HEK293 (cell line): ENCODE measurements around the gene NLRP2B.

Experiments used
- CTCF ChIA-PET: fragments of 350-600 bp; formaldehyde crosslinking; extraction: SDS; loops from one replicate; lab custom pipeline; 2021; ENCODE audit warnings: antibody characterized with exemption; lab: Yijun Ruan, JAX
- POLR2A ChIA-PET: fragments of 300-600 bp; formaldehyde crosslinking; extraction: SDS; loops from one replicate; lab custom pipeline; 2020; ENCODE audit warnings: antibody characterized with exemption, inconsistent platforms; lab: Yijun Ruan, JAX
- H3K27ac ChIP-seq: fragments of 200-500 bp; sonication (Bioruptor generic); 2 replicates; pipeline ENCODE4 v1.5.1; 2014; ENCODE audit warnings: low read depth, low read length, control low read depth, inconsistent platforms; ENCODE audit errors: extremely low read depth
- H3K36me3 ChIP-seq, 2 experiments: fragments of 200-500 bp in 1 of 2; sonication (Bioruptor generic) in 1 of 2; 1 replicate in 1 of 2; 2 replicates in 1 of 2; pipeline ENCODE4 v1.5.1; 2014 to 2017; ENCODE audit warnings: inconsistent platforms in 2 of 2, low read length in 2 of 2; ENCODE audit not compliant: control insufficient read depth in 2 of 2, insufficient read depth in 1 of 2
- H3K4me1 ChIP-seq: fragments of 200-500 bp; sonication (Bioruptor generic); 2 replicates; pipeline ENCODE4 v1.5.1; 2014; ENCODE audit warnings: mild to moderate bottlenecking, low read length, inconsistent platforms; ENCODE audit not compliant: control insufficient read depth, insufficient read depth
- H3K4me3 ChIP-seq: 2 replicates; pipeline ENCODE4 v1.5.1; 2011; ENCODE audit warnings: low read depth, mild to moderate bottlenecking, control low read depth, low read length, moderate library complexity
- H3K9me3 ChIP-seq: fragments of 200-500 bp; sonication (Bioruptor generic); 2 replicates; pipeline ENCODE4 v1.5.1; 2014; ENCODE audit warnings: low read depth, low read length, inconsistent platforms; ENCODE audit not compliant: control insufficient read depth, insufficient read depth
- HOXC10 ChIP-seq: sonication (generic); formaldehyde crosslinking; IDR thresholded peaks from 2 replicates; pipeline ENCODE4 v1.8.1; 2023; ENCODE audit warnings: mild to moderate bottlenecking, missing genetic modification reagents
- IKZF3 ChIP-seq: fragments of 450-650 bp; IDR thresholded peaks from 2 replicates; pipeline ENCODE4 v1.5.0; 2018; ENCODE audit warnings: missing biosample characterization, mild to moderate bottlenecking, missing genetic modification characterization, moderate library complexity
- MZF1 ChIP-seq: fragments of 450-650 bp; formaldehyde crosslinking; IDR thresholded peaks from 2 replicates; pipeline ENCODE4 v1.5.1; 2017; ENCODE audit warnings: missing biosample characterization, missing genetic modification characterization, borderline replicate concordance
- PBX3 ChIP-seq: sonication (generic); formaldehyde crosslinking; IDR thresholded peaks from 2 replicates; pipeline ENCODE4 v1.8.1; 2022; ENCODE audit warnings: mild to moderate bottlenecking, moderate library complexity, missing genetic modification reagents
- REST ChIP-seq: fragments of 450-650 bp; formaldehyde crosslinking; IDR thresholded peaks from 2 replicates; pipeline ENCODE4 v1.5.1; 2016; ENCODE audit warnings: missing biosample characterization, missing genetic modification characterization
- SALL2 ChIP-seq: fragments of 450-650 bp; formaldehyde crosslinking; IDR thresholded peaks from 2 replicates; pipeline ENCODE4 v1.5.0; 2017; ENCODE audit warnings: missing biosample characterization, mild to moderate bottlenecking, missing genetic modification characterization, borderline replicate concordance
- SCRT1 ChIP-seq: fragments of 450-650 bp; formaldehyde crosslinking; IDR thresholded peaks from 2 replicates; pipeline ENCODE4 v1.5.1; 2016; ENCODE audit warnings: missing biosample characterization, missing genetic modification characterization, borderline replicate concordance
- ZBTB1 ChIP-seq: fragments of 450-650 bp; formaldehyde crosslinking; IDR thresholded peaks from 2 replicates; pipeline ENCODE4 v1.5.1; 2016; ENCODE audit warnings: missing biosample characterization, missing genetic modification characterization
- ZBTB21 ChIP-seq: fragments of 450-650 bp; formaldehyde crosslinking; IDR thresholded peaks from 2 replicates; pipeline ENCODE4 v1.5.1; 2017; ENCODE audit warnings: missing biosample characterization, missing genetic modification characterization
- ZBTB8A ChIP-seq: fragments of 450-650 bp; formaldehyde crosslinking; IDR thresholded peaks from 2 replicates; pipeline ENCODE4 v1.5.1; 2016; ENCODE audit warnings: missing biosample characterization, missing genetic modification characterization
- ZFP3 ChIP-seq: fragments of 450-650 bp; formaldehyde crosslinking; IDR thresholded peaks from 2 replicates; pipeline ENCODE4 v1.5.1; 2016; ENCODE audit warnings: low read depth, missing biosample characterization, missing genetic modification characterization
- ZNF184 ChIP-seq: fragments of 450-650 bp; IDR thresholded peaks from 2 replicates; pipeline ENCODE4 v1.5.1; 2018; ENCODE audit warnings: missing biosample characterization, mild to moderate bottlenecking, missing genetic modification characterization
- ZNF24 ChIP-seq: fragments of 450-650 bp; formaldehyde crosslinking; IDR thresholded peaks from 2 replicates; pipeline ENCODE4 v1.5.1; 2016; ENCODE audit warnings: missing biosample characterization, missing genetic modification characterization
- ZNF341 ChIP-seq: fragments of 450-650 bp; formaldehyde crosslinking; IDR thresholded peaks from 2 replicates; pipeline ENCODE4; 2016; ENCODE audit warnings: low read depth, missing biosample characterization, missing genetic modification characterization
- ZNF416 ChIP-seq: fragments of 450-650 bp; formaldehyde crosslinking; IDR thresholded peaks from 2 replicates; pipeline ENCODE4 v1.5.1; 2016; ENCODE audit warnings: missing biosample characterization, missing genetic modification characterization
- ZNF560 ChIP-seq: fragments of 450-650 bp; formaldehyde crosslinking; IDR thresholded peaks from 2 replicates; pipeline ENCODE4 v1.5.1; 2017; ENCODE audit warnings: missing biosample characterization, missing genetic modification characterization, borderline replicate concordance
- ZNF585B ChIP-seq: fragments of 450-650 bp; formaldehyde crosslinking; IDR thresholded peaks from 2 replicates; pipeline ENCODE4 v1.5.1; 2016; ENCODE audit warnings: missing biosample characterization, missing genetic modification characterization
- ZNF658 ChIP-seq: fragments of 450-650 bp; formaldehyde crosslinking; IDR thresholded peaks from 2 replicates; pipeline ENCODE4; 2016; ENCODE audit warnings: missing biosample characterization, missing genetic modification characterization
- ZNF664 ChIP-seq: fragments of 450-650 bp; formaldehyde crosslinking; IDR thresholded peaks from 2 replicates; pipeline ENCODE4 v1.5.1; 2016; ENCODE audit warnings: missing biosample characterization, missing genetic modification characterization

NLRP2B gene

GRCh38 chrX:57651169-57651919, 28.7 kb downstream of the NLRP2B start:
- Histone ChIP-seq H3K36me3 (no peaks in the 10 kb centered on the region), H3K9me3 (peaks cover 1% of the 10 kb centered on the region; the same call in 1 of the 2 replicates), H3K4me3 (no peak overlapping the region), H3K27ac (no peak overlapping the region), H3K4me1 (no peaks in the 10 kb centered on the region)
- ChIA-PET POLR2A (no interaction called here), CTCF (interaction anchor here (0.6 kb wide), 1 partner anchor 10 kb away, joined by 5 read pairs; no protein-coding TSS in a partner anchor)
- TF ChIP-seq IKZF3 (no peak), ZFP3 (no peak)

- H3K9me3 ChIP-seq: no peaks in the 10 kb centered on the region
- ChIA-PET CTCF (no interaction called here), POLR2A (no interaction called here)
- no peak overlapping the region for H3K4me3 ChIP-seq
- no peak for TF ChIP-seq MZF1 (tag by site-specific recombination)
- no peak for TF ChIP-seq ZNF341 (tag by site-specific recombination)
- TF ChIP-seq SCRT1 (tag by site-specific recombination): no peak
- TF ChIP-seq ZNF664 (tag by site-specific recombination): no peak
- TF ChIP-seq, all 188 proteins: peak for 0
- Histone ChIP-seq H3K27ac (no peak overlapping the region), H3K4me1 (no peaks in the 10 kb centered on the region), H3K36me3 (no peaks in the 10 kb centered on the region)
Measured at GRCh38 chrX:57647020-57647419, 33.0 kb downstream of the NLRP2B start.

- Histone ChIP-seq H3K9me3 (no peaks in the 10 kb centered on the region), H3K36me3 (no peaks in the 10 kb centered on the region), H3K4me1 (no peaks in the 10 kb centered on the region), H3K4me3 (no peak overlapping the region), H3K27ac (no peak overlapping the region)
- TF ChIP-seq HOXC10 (CRISPR knock-in tag): no peak
- no peak for TF ChIP-seq SALL2
- CTCF ChIA-PET: no interaction called here
- POLR2A ChIA-PET: no interaction called here
Measured at GRCh38 chrX:57643698-57644097, 36.4 kb downstream of the NLRP2B start.

GRCh38 chrX:57641338-57641737, 38.7 kb downstream of the NLRP2B start:
- POLR2A ChIA-PET: no interaction called here
- H3K4me3 ChIP-seq: no peak overlapping the region
- H3K36me3 ChIP-seq: no peaks in the 10 kb centered on the region
- TF ChIP-seq ZBTB1 (tag by site-specific recombination) (no peak), ZBTB21 (tag by site-specific recombination) (no peak), ZNF560 (tag by site-specific recombination) (no peak), ZBTB8A (tag by site-specific recombination) (no peak)
- no peaks in the 10 kb centered on the region for H3K4me1 ChIP-seq
- H3K27ac ChIP-seq: no peak overlapping the region
- CTCF ChIA-PET: interaction anchor here (0.6 to 0.7 kb wide), 2 partner anchors 11 to 94 kb away, joined by 3 to 5 read pairs; no protein-coding TSS in a partner anchor
- H3K9me3 ChIP-seq: no peaks in the 10 kb centered on the region

GRCh38 chrX:57640674-57641016, 39.4 kb downstream of the NLRP2B start:
- POLR2A ChIA-PET: no interaction called here
- no peaks in the 10 kb centered on the region for H3K4me1 ChIP-seq
- H3K4me3 ChIP-seq: no peak overlapping the region
- no peaks in the 10 kb centered on the region for H3K9me3 ChIP-seq
- CTCF ChIA-PET: no interaction called here
- H3K36me3 ChIP-seq: no peaks in the 10 kb centered on the region
- no peak overlapping the region for H3K27ac ChIP-seq
- TF ChIP-seq ZNF24 (tag by site-specific recombination): no peak
- TF ChIP-seq ZNF416: no peak
- TF ChIP-seq ZNF585B (tag by site-specific recombination): no peak
- no peak for TF ChIP-seq PBX3 (CRISPR knock-in tag)
- no peak for TF ChIP-seq SCRT1 (tag by site-specific recombination)
- no peak for TF ChIP-seq ZNF184
- TF ChIP-seq REST (tag by site-specific recombination): no peak
- no peak for TF ChIP-seq ZNF658 (tag by site-specific recombination)
